GM21526 (cell line): ENCODE measurements around the gene ICA1.

ENCODE experiments used
- ATAC-seq: cut with Tn5 transposase; IDR thresholded peaks from one replicate; pipeline ENCODE4 v1.9.1; 2021; ENCODE audit warnings: moderate library complexity; ENCODE audit not compliant: unreplicated experiment, low FRiP score

The ICA1 gene

DNA sequence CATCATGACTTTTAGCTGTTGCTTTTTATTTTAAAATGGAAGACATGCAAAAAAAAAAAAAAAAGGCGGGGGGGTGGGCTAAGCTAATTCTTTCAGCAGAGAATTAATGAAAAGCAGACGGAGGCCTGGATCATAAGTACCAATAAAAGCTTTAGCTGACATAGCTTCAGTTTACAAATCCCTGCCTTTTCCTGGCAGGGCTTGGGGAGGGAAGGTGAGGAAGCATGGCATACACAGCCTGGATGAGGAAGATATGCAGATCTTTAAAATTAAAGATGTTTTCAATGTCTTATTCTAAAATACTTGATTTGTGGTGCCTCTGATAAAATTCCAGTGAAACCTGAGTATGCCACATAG is 57.0 kb downstream of the ICA1 start:
- ATAC-seq, result no peak

DNA sequence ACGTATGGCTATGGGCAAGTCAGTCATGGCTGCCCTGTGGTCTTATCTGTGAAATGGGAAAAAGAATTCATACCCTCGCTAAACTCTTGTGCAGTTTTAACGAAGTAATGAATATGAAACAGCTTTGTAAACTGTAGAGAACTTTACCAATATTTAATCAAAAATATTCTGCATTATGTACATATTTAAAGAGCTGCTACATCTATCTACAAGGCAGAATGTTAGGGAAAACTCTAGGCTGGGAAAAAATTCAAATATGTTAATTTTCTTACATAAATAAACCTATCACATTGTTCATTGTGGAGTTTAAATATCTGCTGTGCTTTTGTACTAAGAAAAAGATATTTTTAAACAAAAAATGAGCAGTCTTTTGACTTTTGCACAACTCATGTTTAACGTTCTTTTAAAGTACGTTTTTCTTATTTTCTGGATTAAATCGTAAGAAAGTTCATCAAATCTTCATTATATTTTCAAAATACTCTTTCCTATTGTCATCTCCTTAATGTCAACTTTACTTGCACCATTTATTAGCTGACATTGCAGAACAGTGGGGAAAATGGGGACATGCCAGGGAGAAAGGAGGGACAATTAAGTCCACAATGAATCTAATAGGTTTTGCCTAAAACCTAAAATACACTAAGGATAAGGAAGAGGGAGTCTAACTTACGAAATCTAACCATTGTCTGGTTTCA is 57.5 kb downstream of the ICA1 start:
- no peak for ATAC-seq

DNA sequence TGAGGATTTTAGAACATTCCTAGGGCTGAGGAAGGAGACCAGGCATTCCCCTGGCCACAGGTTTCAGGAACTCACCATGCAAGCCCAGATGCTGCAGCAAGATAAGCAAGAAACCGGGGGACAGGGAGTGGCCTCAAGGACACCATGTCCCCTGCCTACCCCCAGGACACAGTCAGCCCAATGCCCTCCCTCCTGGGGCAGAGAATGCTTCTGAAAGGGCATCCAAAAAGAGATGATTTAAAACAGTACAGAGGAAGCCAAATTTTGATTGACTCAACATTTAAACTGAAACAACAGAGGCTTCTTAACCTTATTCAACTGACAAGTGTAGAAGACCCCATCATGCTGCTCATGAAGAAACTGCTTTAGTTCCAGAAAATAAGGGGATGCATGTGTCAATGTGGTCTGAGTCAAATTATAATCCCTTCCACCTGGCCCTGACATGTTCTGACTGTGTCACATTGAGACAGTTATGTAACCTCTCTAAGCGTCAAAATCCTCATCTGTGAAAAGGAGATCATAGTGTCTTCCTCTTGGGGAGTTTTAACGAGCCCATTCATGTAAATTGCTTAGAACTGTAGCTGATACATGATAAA is 60.0 kb downstream of the ICA1 start:
- ATAC-seq, result no peak

DNA sequence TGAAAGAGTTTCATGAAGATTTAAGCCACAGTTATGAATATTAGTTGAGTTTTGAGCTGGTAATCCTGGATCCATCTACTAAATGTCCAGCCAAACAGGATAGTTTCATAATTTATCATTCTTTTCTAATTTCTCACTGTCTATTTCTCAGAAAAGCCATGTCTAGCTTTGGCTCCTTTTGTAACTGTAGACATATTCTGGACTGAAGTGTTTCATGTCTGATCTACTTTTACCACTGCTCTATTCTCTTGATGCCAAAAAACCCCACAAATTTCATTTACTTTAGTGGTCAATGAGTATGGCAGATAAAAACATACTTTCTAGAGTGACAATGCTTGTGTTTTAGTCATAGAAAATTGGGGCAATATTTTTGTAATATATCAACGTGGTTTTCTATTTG is 61.2 kb downstream of the ICA1 start:
- no peak for ATAC-seq

DNA sequence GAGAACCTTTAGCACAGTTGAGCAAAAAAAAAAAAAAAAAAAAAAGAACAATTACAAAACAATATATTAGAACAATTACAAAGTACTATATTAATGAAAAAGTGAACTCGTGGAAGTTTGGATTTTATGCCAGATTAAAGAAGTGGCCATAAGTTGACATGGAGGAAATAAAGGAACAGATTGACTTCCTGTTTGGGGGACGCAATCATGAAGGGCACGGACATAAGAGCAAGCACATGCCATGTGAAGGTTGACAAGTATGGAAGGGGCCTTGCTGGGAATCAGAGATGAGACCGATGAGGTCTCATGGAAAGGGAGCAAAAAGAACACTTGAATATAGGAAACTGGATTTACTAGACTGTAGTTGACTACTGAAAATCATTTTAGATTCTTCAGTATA is 61.7 kb downstream of the ICA1 start:
- ATAC-seq, result no peak

DNA sequence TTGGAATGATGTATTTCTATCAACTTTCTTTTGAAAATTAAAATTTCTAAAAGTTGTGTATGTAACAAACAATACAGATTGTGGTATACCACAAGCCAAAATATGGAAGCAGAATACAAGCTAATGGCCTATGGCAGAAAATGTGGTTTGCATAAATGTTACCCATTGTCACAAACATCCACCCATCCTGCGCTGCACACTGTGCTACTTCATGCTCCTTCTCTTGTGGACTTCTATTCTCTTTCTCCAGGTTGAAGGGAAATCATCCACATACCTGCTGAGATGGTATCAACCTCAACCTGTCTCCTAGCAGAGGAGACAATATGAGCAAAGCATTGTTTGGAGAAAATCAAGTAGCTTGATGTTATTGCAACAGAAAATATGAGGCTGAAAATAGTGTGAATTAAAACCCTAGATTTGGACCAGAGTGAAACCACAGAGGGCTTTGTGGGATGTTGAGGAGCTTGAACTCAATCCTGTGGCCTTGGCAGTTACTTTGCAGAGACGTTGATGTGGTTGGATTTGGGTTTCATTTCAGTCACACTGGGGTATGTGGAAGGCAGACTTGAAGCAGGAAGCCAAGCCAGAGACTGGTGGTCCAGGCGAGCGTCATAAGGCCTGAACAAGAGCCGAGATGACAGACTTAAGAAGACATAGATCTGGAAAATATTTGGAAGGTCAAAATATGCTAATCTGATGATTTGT is 63.8 kb downstream of the ICA1 start:
- ATAC-seq, result no peak

DNA sequence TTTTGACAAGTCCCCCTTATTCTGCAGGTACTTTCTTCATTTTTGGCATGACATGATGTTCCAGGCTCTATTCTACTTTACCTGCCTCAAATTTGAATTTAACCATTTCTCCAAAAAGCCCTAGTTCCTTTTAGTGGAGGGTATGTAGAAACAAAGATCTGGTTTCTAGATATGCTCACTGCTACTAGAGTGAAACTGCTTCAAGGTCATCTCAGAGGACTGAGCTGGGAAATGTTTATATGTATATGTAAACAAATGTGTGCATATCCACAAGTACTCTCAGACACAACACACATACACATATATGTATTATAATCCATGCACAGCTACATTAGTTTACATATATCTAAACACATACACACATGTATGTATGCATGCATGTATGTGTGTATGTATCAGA is 69.1 kb downstream of the ICA1 start:
- ATAC-seq, result no peak

DNA sequence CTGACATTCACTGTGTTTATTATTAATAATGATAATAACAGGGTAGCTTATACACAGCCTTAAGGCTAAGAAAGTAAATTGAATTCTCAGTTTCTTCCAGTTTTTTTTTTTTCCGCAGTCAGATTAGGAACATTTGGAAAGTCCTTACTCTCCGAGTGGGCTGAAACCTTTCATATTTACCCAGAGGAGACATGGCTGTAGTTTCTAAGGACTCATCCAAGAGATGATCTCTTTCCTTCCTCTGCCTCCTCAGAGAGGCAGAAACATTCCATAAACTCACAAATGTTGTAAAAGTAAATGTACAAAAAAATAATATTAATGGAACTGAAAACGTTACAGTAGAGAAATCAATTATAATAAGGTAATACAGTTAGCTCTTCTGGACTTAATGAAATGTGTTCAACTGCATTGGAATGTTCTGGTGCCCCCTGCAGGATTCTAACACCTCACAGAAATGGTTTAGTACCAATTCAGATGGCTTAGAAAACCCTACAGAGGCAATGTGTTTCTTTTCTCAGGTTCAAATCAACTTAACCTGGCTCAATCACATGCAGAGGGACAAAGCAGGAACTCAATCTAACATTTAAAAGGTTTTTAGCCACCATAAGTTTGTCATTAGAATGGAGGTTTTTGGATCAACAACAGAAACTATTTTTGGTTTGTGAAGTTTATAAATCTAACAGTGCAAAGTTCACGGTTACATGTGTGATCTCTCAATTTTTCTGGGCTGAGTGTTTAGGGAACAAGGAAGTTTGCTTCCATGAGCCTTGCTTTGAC is 71.7 kb downstream of the ICA1 start:
- ATAC-seq, result peak; percentile 85

DNA sequence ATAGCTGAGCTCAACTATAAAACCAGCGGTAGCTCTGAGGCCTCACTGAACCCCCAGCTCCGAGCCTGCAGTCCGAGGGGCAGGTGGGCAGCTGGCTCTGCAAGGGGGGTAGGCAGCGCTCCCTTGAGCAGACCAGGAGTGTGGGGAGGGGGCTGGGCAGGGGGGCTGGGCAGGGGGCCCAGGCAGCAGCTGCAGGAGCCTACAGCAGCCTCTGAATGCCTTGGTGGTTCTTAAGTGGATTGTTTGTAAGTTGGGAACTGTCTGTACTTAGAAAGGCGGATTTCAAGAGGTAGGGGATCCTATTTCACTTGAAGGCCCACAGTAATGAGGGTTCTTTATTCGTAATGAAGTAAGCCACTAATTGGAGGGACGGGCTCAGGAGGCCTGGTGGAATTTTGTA is 72.3 kb downstream of the ICA1 start:
- no peak for ATAC-seq

DNA sequence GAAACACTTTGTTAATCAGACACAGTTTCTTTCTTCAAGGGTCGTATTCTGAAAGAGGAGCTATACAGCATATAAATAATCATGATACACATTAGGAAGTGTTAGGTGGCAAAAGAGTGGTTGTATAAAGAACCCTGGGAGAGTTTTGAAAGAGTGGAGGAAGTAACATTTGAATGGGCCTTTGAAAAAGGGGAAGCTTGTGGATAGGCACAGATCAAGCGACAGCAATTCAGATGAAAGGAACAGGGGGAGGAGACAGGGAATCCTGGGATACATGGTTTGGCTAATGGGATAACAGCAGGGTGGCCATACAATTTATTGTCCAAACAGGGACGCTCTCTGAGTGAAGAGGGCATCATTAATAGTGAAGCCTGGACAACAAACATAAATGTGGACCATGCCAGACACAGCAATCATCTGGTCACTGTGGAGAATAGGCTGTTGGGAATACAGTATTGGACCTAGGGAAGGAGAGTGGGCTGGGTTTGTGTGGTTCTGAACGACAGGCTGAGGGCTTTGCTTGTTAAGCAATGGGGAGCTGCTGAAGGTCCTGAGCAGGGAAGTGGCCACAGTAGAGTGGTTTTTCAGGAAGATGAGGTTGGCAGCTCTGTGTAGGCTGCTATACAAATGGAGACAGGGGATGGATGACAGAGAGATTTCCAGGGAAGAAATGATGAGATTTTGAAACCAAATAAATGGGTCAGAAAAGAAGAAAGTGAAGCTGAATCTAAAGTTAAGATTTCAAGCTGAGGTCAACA is 75.9 kb downstream of the ICA1 start:
- no peak for ATAC-seq

DNA sequence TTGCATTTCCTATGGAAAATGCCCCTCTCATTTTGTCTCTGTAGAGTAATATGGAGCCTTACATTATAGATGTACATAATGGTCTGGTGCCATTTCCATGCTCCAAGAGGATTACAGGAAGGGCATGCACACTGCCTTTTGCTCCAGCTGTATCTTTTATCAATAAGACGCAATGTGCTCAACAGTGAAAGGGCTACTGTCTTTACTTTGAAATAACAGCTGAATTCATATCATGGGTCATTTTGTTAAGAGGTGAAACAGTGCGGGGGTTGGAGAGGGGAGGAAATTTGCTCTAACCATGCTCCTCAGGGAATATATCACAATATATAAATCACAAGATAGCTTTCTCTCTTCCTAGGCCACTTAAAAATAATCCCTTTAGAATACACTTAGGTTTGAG is 77.7 kb downstream of the ICA1 start:
- ATAC-seq, result no peak

DNA sequence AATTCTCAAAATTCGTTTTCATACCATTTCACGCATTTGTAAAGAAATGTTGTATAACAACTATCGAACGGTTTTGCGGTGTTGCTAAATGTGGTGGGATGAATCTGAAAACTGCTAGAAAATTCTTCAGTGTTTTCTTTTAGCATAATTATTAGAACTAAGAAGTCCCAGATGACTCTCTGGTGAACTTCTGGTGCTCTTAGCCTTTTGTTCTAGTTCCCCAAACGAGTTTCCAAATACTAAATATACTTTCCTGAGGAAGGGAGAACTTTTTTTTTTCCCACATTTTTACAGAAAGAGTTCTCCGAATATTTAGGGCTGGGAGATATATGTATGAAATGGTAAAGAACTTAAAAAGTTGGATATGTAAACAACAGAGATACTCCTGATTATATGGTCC is 82.5 kb downstream of the ICA1 start:
- ATAC-seq, result no peak

DNA sequence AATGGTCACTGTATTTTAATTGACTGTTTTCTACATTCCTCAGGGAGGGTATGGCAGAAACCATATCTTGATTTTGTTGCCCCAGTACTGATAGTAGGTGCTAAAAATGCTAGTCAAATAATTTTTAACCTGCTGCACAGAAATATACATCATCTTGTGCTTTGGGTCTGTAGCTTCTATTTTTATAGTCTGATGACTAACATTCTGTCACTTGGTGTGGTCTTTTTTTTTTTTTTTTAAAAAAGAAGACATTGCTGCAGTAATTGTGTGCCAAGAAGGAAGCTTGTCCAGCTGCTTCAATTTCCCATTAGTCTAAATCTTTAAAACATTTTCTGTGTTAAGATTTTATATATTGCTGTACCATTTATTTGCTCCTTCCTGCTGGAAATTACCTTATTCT is 83.6 kb downstream of the ICA1 start:
- ATAC-seq, result no peak

DNA sequence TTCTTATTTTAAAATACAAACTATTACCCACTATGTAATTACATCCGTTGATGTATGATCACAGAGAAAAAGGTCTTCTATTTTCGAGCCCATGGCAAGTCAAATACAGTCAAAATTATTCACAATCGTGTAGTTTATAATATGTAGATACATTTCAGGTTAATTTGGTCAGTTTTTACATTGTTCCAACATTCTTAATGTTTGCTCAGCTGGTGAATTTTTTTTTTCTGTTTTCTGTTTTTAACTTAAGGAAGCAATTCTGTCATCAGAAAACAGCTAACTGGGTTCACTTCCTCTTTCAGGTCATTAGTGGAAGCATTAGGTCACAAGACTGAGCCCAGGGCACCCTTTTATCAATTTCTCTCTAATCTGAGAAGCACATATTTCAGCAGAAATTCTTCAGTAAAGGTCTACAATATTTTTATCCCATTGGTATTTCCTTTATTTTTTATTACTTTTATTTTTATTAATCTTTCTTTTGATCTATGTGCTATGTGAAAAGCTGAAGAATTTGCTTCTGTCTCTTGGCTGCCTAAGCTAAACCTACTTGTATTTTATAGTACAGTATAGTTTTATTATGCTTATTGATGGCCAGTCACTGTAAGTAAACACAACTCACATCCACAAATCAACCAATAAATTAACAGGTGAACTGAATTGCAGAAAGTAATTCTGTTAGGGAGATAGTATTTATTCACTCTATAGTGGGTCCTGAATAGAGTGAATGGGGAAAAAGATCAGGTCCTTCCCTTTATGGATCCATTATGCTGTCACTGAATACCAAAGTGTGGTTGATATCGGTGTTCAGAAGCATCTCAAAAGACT is 84.6 kb downstream of the ICA1 start:
- ATAC-seq, result peak; percentile 56

DNA sequence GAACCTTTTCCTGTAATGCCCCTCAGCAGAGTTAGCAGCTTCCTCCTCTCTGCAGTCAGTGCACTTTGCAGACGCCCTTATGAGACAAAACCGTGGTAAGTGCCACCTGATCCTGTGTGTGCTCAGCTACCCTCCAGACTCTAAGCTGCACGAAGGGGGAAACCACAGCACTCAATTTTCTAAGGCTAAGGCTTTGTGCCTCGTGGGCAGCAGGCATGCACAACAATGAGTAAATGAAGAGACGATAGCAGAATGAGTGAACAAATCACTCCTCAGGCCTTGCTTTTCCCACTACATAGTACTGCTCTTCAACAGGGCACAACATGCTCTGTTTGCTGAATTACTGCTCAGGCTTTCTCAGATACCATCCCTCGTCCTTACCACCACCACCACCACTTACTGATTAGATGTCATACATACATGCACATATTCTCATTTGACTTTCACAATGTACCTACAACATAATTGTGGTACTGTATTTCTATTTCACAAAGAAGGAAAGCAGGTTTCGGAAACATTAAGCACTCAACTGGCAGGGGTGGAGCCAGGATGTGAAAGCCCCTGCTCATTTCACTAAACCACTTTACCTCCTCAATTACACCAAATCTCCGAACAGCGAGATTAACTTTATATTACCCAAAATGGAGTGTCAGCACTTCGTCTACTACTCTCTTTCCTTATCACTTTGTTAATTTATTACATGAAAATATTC is 85.4 kb downstream of the ICA1 start:
- ATAC-seq, result peak; percentile 74

DNA sequence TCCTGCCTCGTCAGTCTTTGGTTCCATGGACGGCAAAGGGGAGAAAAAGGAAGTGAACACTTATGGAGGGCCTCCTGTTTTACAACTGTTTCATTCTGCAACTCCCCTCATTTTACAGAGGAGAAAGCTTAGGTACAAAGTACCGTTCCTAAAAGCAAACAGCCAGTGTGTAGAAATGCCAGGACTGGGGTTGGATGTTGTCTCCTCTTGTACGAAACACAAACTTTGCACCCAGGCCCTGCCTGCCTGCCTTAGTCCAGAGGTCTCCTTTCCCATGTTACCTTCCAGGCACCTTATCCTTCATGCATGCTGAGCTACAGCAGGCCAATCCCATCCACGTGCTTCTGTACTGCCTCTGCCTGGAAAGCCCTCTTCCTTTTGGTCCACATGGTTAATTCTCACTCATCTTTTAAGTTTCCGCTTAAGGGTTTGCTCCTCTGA is 86.0 kb downstream of the ICA1 start:
- no peak for ATAC-seq

DNA sequence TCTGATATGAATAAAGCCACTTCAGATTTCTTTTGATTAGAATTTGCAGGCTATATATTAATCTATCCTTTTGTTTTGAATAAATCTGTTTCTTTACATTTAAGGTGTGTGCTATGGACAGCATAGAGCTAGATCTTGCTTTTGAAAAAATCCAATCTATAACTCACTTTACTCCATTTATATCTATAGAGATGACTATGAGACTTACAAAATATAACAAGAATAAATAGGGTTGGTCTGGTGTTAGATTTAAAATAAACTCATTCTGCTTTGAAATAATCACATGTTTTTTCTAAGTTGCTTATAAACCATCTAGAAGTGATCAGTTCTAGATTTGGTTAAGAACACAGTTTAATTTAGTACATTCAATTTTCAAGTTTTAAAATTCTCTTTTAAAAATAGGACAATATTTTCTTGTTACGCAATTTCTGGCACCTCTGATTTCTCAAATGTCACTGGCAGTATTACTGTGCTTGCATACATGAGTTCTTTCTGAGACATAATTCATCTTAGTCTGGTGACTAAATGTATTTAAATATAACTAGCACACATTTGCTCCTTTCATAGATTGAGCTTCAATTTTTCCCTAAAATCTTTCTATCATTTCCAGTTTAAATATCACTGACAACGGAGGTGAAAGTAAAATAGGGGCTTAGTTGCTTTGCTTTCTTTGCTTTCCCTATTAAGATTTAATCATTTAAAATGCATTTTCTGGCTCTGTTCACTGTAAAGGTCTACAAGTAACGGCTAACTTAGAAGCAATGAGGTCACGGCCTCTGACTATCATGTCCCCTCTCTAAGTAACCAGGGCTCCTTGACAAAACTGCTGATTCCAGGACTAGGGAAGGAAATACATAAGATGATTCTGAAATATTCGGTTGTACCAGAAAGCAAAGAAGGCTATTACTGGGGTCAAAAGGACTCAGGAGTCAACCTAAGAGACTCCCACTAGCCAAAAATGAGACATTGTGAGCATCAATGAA is 89.3 kb downstream of the ICA1 start:
- ATAC-seq, result no peak

DNA sequence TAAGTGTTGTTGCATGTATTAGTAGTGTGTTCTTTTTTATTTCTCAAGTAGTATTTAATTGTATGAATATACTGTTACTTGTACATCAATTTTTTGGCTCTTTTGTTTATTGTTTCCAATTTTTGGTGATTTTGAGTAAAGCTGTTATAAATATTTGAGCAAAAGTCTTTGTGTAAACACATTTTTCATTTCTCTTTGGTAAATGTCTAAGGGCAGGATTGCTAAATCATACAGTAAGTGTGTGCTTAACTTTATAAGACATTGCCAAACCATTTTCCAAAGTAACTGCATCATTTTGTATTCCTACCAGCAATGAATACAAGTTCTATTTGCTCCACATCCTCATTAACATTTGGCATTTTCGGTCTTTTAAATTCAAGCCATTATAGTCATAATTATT is 92.8 kb downstream of the ICA1 start:
- no peak for ATAC-seq
